ENCODE results near the gene GATA6.

Gene GATA6

DNA sequence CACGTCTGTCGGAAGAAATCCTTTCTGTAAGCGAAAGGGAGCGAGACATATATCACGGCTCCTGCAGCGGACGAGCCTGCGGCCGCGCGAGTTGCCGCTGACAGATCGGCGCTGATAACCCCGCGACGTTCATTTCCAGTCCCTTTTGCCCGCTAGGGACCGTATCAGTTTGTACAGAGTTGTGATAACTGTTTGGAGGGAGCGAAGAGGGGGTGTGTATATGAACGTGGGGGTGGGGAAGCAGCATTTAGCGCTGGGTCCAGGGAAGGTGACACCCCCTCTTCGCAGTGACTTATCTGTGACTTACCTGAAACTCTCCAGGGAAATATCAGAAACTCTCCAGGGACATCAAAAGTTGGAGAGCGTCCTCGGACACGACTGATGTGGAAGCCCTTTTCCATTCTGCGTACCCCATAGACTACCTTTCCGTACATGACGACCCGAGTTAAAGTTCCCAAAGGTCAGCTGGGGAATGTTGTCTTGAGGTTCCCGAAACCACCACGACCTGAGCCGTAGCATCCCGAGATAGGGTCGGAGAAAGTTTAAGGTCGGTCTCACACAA is 948 bp upstream of the GATA6 start:
- TF ChIP-seq NFIC (IDR thresholded peaks at IDR 0.05) (no peak), RAD21 (IDR thresholded peaks at IDR 0.05; ENCODE audit: low read depth) (no peak), CREB1 (IDR thresholded peaks at IDR 0.05; ENCODE audit: low read depth) (no peak), YY1 (IDR thresholded peaks at IDR 0.05; ENCODE audit: low read depth) (no peak), TEAD4 (IDR thresholded peaks at IDR 0.05) (no peak), CEBPB (IDR thresholded peaks at IDR 0.05) (no peak), FOXM1 (IDR thresholded peaks at IDR 0.05; ENCODE audit: borderline replicate concordance, low read depth) (no peak), EGR1 (IDR thresholded peaks at IDR 0.05) (no peak), EP300 (IDR thresholded peaks at IDR 0.05; ENCODE audit: borderline replicate concordance) (no peak)
- TF ChIP-seq, protein P1, sequence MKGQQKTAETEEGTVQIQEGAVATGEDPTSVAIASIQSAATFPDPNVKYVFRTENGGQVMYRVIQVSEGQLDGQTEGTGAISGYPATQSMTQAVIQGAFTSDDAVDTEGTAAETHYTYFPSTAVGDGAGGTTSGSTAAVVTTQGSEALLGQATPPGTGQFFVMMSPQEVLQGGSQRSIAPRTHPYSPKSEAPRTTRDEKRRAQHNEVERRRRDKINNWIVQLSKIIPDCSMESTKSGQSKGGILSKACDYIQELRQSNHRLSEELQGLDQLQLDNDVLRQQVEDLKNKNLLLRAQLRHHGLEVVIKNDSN (IDR thresholded peaks at IDR 0.05): no peak

DNA sequence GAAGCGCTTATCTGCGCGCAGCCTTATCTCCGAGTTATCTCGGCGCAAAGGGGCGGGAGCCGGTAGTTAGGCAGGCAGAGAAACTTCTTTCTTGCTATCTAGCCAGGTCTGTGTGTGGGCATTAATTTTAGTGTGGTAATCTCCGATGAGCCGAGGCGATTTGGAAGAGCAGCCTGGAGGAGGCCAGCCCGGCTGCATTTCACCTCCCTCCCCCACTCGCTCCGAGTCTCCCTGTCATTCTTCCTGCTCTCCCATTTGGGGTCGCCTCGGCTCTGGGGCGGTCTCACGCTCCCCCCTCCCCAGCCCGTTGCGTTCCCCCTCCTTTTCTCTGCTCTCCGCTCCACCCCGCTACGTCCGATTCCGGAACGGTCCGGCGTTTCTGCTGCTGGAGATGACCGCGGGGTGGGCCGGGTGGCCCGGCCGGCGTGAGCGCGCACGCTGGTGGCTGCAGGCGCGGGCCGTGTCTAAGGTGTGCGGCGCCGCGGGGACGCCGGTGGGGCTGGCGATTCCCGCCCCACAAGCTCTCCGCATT is 566 bp downstream of the GATA6 start:
- TF ChIP-seq, protein P2, sequence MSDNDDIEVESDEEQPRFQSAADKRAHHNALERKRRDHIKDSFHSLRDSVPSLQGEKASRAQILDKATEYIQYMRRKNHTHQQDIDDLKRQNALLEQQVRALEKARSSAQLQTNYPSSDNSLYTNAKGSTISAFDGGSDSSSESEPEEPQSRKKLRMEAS (IDR thresholded peaks at IDR 0.05): no peak
- TF ChIP-seq TAF1 (IDR thresholded peaks at IDR 0.05; ENCODE audit: low read depth): no peak
- TF ChIP-seq YY1 (IDR thresholded peaks at IDR 0.05; ENCODE audit: low read depth): no peak
- no peak for TF ChIP-seq TEAD4 (IDR thresholded peaks at IDR 0.05)
- no peak for TF ChIP-seq EGR1 (IDR thresholded peaks at IDR 0.05)
- TF ChIP-seq REST (IDR thresholded peaks at IDR 0.05; ENCODE audit: low read depth): no peak
- TF ChIP-seq CREB1 (IDR thresholded peaks at IDR 0.05; ENCODE audit: low read depth): no peak
- TF ChIP-seq FOXM1 (IDR thresholded peaks at IDR 0.05; ENCODE audit: borderline replicate concordance, low read depth): no peak
- TF ChIP-seq ZBTB7A (IDR thresholded peaks at IDR 0.05; ENCODE audit: low read depth): no peak

GRCh38 chr18:22170421-22171257 is 1.2 kb downstream of the GATA6 start:
- TF ChIP-seq, protein P1 (IDR thresholded peaks at IDR 0.05): no peak
- TF ChIP-seq RAD21 (IDR thresholded peaks at IDR 0.05; ENCODE audit: low read depth) (no peak), EP300 (IDR thresholded peaks at IDR 0.05; ENCODE audit: borderline replicate concordance) (no peak), REST (IDR thresholded peaks at IDR 0.05; ENCODE audit: low read depth) (no peak), CREB1 (IDR thresholded peaks at IDR 0.05; ENCODE audit: low read depth) (no peak), NFIC (IDR thresholded peaks at IDR 0.05) (no peak), YY1 (IDR thresholded peaks at IDR 0.05; ENCODE audit: low read depth) (no peak), TAF1 (IDR thresholded peaks at IDR 0.05; ENCODE audit: low read depth) (no peak), TEAD4 (IDR thresholded peaks at IDR 0.05) (no peak), FOXM1 (IDR thresholded peaks at IDR 0.05; ENCODE audit: borderline replicate concordance, low read depth) (no peak), TCF12 (IDR thresholded peaks at IDR 0.05; ENCODE audit: low read depth) (no peak), EGR1 (IDR thresholded peaks at IDR 0.05) (no peak), CEBPB (IDR thresholded peaks at IDR 0.05) (no peak), ZBTB7A (IDR thresholded peaks at IDR 0.05; ENCODE audit: low read depth) (no peak)
- TF ChIP-seq, protein P2 (IDR thresholded peaks at IDR 0.05): no peak

DNA sequence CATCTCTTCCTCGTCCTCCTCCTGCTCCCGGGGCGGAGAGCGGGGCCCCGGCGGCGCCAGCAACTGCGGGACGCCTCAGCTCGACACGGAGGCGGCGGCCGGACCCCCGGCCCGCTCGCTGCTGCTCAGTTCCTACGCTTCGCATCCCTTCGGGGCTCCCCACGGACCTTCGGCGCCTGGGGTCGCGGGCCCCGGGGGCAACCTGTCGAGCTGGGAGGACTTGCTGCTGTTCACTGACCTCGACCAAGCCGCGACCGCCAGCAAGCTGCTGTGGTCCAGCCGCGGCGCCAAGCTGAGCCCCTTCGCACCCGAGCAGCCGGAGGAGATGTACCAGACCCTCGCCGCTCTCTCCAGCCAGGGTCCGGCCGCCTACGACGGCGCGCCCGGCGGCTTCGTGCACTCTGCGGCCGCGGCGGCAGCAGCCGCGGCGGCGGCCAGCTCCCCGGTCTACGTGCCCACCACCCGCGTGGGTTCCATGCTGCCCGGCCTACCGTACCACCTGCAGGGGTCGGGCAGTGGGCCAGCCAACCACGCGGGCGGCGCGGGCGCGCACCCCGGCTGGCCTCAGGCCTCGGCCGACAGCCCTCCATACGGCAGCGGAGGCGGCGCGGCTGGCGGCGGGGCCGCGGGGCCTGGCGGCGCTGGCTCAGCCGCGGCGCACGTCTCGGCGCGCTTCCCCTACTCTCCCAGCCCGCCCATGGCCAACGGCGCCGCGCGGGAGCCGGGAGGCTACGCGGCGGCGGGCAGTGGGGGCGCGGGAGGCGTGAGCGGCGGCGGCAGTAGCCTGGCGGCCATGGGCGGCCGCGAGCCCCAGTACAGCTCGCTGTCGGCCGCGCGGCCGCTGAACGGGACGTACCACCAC is 2.1 kb downstream of the GATA6 start:
- TF ChIP-seq EGR1 (IDR thresholded peaks at IDR 0.05) (no peak), FOXM1 (IDR thresholded peaks at IDR 0.05; ENCODE audit: borderline replicate concordance, low read depth) (no peak), YY1 (IDR thresholded peaks at IDR 0.05; ENCODE audit: low read depth) (no peak), EP300 (IDR thresholded peaks at IDR 0.05; ENCODE audit: borderline replicate concordance) (no peak), CREB1 (IDR thresholded peaks at IDR 0.05; ENCODE audit: low read depth) (no peak), TEAD4 (IDR thresholded peaks at IDR 0.05) (no peak), REST (IDR thresholded peaks at IDR 0.05; ENCODE audit: low read depth) (no peak), RAD21 (IDR thresholded peaks at IDR 0.05; ENCODE audit: low read depth) (no peak), CEBPB (IDR thresholded peaks at IDR 0.05) (no peak), ZBTB7A (IDR thresholded peaks at IDR 0.05; ENCODE audit: low read depth) (no peak), TAF1 (IDR thresholded peaks at IDR 0.05; ENCODE audit: low read depth) (no peak), NFIC (IDR thresholded peaks at IDR 0.05) (no peak), TCF12 (IDR thresholded peaks at IDR 0.05; ENCODE audit: low read depth) (no peak)
- TF ChIP-seq, protein P1 (IDR thresholded peaks at IDR 0.05): no peak
- TF ChIP-seq, protein P2 (IDR thresholded peaks at IDR 0.05): no peak
